Thyroid gland (tissue), 4 donors: ENCODE data around the gene AP3B1.
"Not testable (repeated sequence)": the region's sequence is repeated elsewhere in the genome, so short reads cannot be mapped to it uniquely, and the experiment has no call there.

Experiments used
- CTCF ChIP-seq, 6 experiments: fragments of 200-600 bp in 3 of 6; fragments of 450-650 bp in 3 of 6; sonication (generic) in 3 of 6; IDR thresholded peaks; one replicate each; pipeline ENCODE4 v1.5.1; 2016 to 2019; ENCODE audit warnings: antibody characterized with exemption in 6 of 6, mild to moderate bottlenecking in 2 of 6, inconsistent platforms in 1 of 6, moderate library complexity in 1 of 6
- POLR2A ChIP-seq, 2 donors: fragments of 450-650 bp; IDR thresholded peaks; one replicate each; pipeline ENCODE4 v1.6.1; 2017; ENCODE audit warnings: antibody characterized with exemption in 2 of 2, mild to moderate bottlenecking in 2 of 2, moderate library complexity in 1 of 2

DNA sequence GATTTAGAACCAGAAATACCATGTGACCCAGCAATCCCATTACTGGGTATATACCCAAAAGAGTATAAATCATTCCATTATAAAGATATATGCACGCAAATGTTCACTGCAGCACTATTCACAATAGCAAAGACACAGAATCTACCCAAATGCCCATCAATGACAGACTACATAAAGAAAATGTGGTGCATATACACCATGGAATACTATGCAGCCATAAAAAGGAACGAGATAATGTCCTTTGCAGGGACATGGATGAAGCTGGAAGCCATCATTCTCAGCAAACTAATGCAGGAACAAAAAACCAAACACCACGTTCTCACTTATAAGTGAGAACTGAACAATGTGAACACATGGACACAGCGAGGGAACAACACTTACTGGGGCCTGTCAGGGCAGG, 105.8 kb downstream of the AP3B1 start:
- not testable (repeated sequence) for TF ChIP-seq CTCF, POLR2A (IDR thresholded peaks at IDR 0.05)
